C4-2B (cell line): Measurements from ENCODE around the gene TMEM259.

Experiments used
- CTCF ChIP-seq: fragments of 450-650 bp; conservative IDR thresholded peaks from 2 replicates; pipeline ENCODE4 v1.5.1; 2017; ENCODE audit warnings: mild to moderate bottlenecking
- ZFX ChIP-seq: fragments of 450-650 bp; IDR thresholded peaks from 2 replicates; pipeline ENCODE4 v1.6.1; 2017

DNA sequence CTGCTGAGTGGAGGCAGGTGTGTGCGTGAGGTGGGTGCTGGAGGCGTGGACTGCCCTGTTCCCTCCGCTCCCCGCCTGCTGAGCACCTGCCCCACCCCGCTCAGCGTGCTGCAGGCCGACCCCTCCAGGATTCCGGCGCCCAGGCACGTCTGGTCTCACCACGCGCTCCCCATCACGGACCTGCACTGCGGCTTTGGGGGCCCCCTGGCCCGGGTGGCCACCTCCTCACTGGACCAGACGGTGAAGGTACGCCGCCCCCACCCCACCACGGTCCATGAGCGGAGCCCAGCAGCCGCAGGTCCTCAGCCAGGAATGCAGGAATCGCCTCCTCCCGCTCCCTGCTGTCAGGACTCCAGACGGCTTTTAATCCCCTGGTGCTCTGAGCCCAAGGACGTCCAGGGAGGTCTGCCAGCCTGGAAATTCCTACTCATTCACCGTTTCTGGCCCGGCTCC is 30.8 kb downstream of the TMEM259 start:
- no peak for TF ChIP-seq CTCF
- no peak for TF ChIP-seq ZFX
